Activated CD8-positive, alpha-beta memory T cell treated with anti-CD3 and anti-CD28 coated beads, Interleukin-2, amount 50 U/mL, for 1 hour (primary cell): ENCODE results near the gene PRKRA.
"Not testable (repeated sequence)": the region's sequence is repeated elsewhere in the genome, so short reads cannot be mapped to it uniquely, and the experiment has no call there.

Experiments
- DNase-seq: peaks from one replicate; pipeline ENCODE4 v3.0.0-alpha.2; 2020; ENCODE audit errors: extremely low read depth

PRKRA gene

GRCh38 chr2:178457390-178457886 lies 6.5 kb upstream of the PRKRA start:
- no peak for DNase-seq

GRCh38 chr2:178455947-178456346 lies 5.0 kb upstream of the PRKRA start:
- DNase-seq: no peak

GRCh38 chr2:178452870-178453269 lies 1.9 kb upstream of the PRKRA start:
- DNase-seq: no peak

GRCh38 chr2:178452334-178452733 lies 1.4 kb upstream of the PRKRA start:
- no peak for DNase-seq

GRCh38 chr2:178450524-178450773 lies 526 bp downstream of the PRKRA start:
- peak; percentile 47 for DNase-seq

GRCh38 chr2:178449700-178450523 lies 1.1 kb downstream of the PRKRA start:
- DNase-seq: no peak

GRCh38 chr2:178448968-178449661 lies 1.9 kb downstream of the PRKRA start:
- no peak for DNase-seq

- no peak for DNase-seq
Measured at GRCh38 chr2:178441426-178441825, 9.5 kb downstream of the PRKRA start.

GRCh38 chr2:178436662-178437061 lies 14.3 kb downstream of the PRKRA start:
- DNase-seq: no peak

- no peak for DNase-seq
Measured at GRCh38 chr2:178429336-178429735, 21.6 kb downstream of the PRKRA start.

GRCh38 chr2:178428396-178428806 lies 22.6 kb downstream of the PRKRA start:
- no peak for DNase-seq

GRCh38 chr2:178427458-178427857 lies 23.5 kb downstream of the PRKRA start:
- no peak for DNase-seq

GRCh38 chr2:178426388-178426787 lies 24.6 kb downstream of the PRKRA start:
- DNase-seq: no peak

- no peak for DNase-seq
Measured at GRCh38 chr2:178425255-178425827, 25.6 kb downstream of the PRKRA start.

- DNase-seq: not testable (repeated sequence)
Measured at GRCh38 chr2:178423746-178424145, 27.2 kb downstream of the PRKRA start.

GRCh38 chr2:178422097-178422496 lies 28.9 kb downstream of the PRKRA start:
- no peak for DNase-seq

GRCh38 chr2:178420463-178420999 lies 30.4 kb downstream of the PRKRA start:
- no peak for DNase-seq

- DNase-seq: no peak
Measured at GRCh38 chr2:178419123-178419522, 31.9 kb downstream of the PRKRA start.

- no peak for DNase-seq
Measured at GRCh38 chr2:178418426-178418825, 32.5 kb downstream of the PRKRA start.

GRCh38 chr2:178417916-178418315 lies 33.1 kb downstream of the PRKRA start:
- no peak for DNase-seq

- no peak for DNase-seq
Measured at GRCh38 chr2:178415979-178416378, 35.0 kb downstream of the PRKRA start.
